ENCODE results near the gene NAA15.
"Not testable (repeated sequence)": the region's sequence is repeated elsewhere in the genome, so short reads cannot be mapped to it uniquely, and the experiment has no call there.

Gene NAA15

GRCh38 chr4:139450586-139450985 is 149.3 kb downstream of the NAA15 start:
- DNase-seq (ENCODE audit: low read depth, low spot score) = no peak

GRCh38 chr4:139451997-139452396 is 150.7 kb downstream of the NAA15 start:
- DNase-seq (ENCODE audit: low read depth, low spot score) = no peak

- no peak for DNase-seq (ENCODE audit: low read depth, low spot score)
Observed at GRCh38 chr4:139453041-139453370, 151.7 kb downstream of the NAA15 start.

GRCh38 chr4:139453371-139454110 is 152.2 kb downstream of the NAA15 start:
- peak; percentile 92 for DNase-seq (ENCODE audit: low read depth, low spot score)

GRCh38 chr4:139454111-139455045 is 153.1 kb downstream of the NAA15 start, which contains the start of gene RAB33B:
RAB33B (plus strand) TSS chr4:139454121; CDS start chr4:139454196, 75 bp downstream.
- DNase-seq (ENCODE audit: low read depth, low spot score) = no peak

- no peak for DNase-seq (ENCODE audit: low read depth, low spot score)
Observed at GRCh38 chr4:139455126-139455538, 153.8 kb downstream of the NAA15 start.

GRCh38 chr4:139457318-139457717 is 156.0 kb downstream of the NAA15 start:
- no peak for DNase-seq (ENCODE audit: low read depth, low spot score)

- DNase-seq (ENCODE audit: low read depth, low spot score) = no peak
Observed at GRCh38 chr4:139458543-139458942, 157.2 kb downstream of the NAA15 start.

GRCh38 chr4:139458999-139459398 is 157.7 kb downstream of the NAA15 start:
- DNase-seq (ENCODE audit: low read depth, low spot score) = no peak

- no peak for DNase-seq (ENCODE audit: low read depth, low spot score)
Observed at GRCh38 chr4:139460565-139460964, 159.3 kb downstream of the NAA15 start.

GRCh38 chr4:139461022-139461628 is 159.8 kb downstream of the NAA15 start:
- DNase-seq (ENCODE audit: low read depth, low spot score) = no peak

- DNase-seq (ENCODE audit: low read depth, low spot score) = not testable (repeated sequence)
Observed at GRCh38 chr4:139464512-139464911, 163.2 kb downstream of the NAA15 start.

GRCh38 chr4:139465922-139466321 is 164.6 kb downstream of the NAA15 start:
- no peak for DNase-seq (ENCODE audit: low read depth, low spot score)

GRCh38 chr4:139468756-139469155 is 167.5 kb downstream of the NAA15 start:
- not testable (repeated sequence) for DNase-seq (ENCODE audit: low read depth, low spot score)

GRCh38 chr4:139469216-139469615 is 167.9 kb downstream of the NAA15 start:
- DNase-seq (ENCODE audit: low read depth, low spot score) = no peak
